ENCODE results near the gene TMEM242. TPM values are rescaled to one million over a fixed set of nuclear protein-coding genes. Genes with fewer than 3 reads are reported as not detected.
A peak's percentile ranks its signal among the peaks of the same experiment; 100 is the strongest.
"Not testable (repeated sequence)": the region's sequence is repeated elsewhere in the genome, so short reads cannot be mapped to it uniquely, and the experiment has no call there.

Gene TMEM242
- total and polyA plus RNA-seq, 4 donors = 11.2 to 18.2 (median 13.9) TPM

GRCh38 chr6:157312757-157313156 lies 10.6 kb downstream of the TMEM242 start:
- H3K36me3 ChIP-seq (ENCODE audit: control insufficient read depth, insufficient read depth, low read length) = peaks cover 33% of the 10 kb centered on the region
- no peaks in the 10 kb centered on the region for H3K27me3 ChIP-seq (ENCODE audit: control insufficient read depth, insufficient read depth, low read length)
- no peaks in the 10 kb centered on the region for H3K9me3 ChIP-seq (ENCODE audit: control insufficient read depth, insufficient read depth, low read length)
- 72% methylated on average over 9 of the region's 9 CpGs for WGBS (ENCODE audit: insufficient coverage)
- peak in 1 of 6 donors; percentile 42 for DNase-seq (ENCODE audit: low read depth in 4 of 6, low spot score in 6 of 6)
- H3K4me3 ChIP-seq (ENCODE audit: low read depth, low read length) = no peak overlapping the region
- H3K27ac ChIP-seq (ENCODE audit: low read depth, low read length) = no peak overlapping the region
- no peaks in the 10 kb centered on the region for H3K4me1 ChIP-seq (ENCODE audit: control insufficient read depth, insufficient read depth, low read length)

DNA sequence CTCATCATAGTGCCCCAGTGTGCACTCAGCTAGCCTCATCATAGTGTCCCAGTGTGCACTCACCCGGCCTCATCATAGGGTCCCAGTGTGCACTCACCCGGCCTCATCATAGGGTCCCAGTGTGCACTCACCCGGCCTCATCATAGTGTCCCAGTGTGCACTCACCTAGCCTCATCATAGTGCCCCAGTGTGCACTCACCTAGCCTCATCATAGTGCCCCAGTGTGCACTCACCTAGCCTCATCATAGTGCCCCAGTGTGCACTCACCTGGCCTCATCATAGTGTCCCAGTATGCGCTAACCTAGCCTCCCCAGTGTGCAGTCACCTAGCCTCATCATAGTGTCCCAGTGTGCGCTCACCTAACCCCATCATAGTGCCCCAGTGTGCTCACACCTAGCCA lies 12.6 kb downstream of the TMEM242 start:
- 87% methylated on average over 4 of the region's 5 CpGs for WGBS (ENCODE audit: insufficient coverage)
- not testable (repeated sequence) for DNase-seq (ENCODE audit: low read depth in 4 of 6, low spot score in 6 of 6); H3K4me1 ChIP-seq (ENCODE audit: control insufficient read depth, insufficient read depth, low read length)

DNA sequence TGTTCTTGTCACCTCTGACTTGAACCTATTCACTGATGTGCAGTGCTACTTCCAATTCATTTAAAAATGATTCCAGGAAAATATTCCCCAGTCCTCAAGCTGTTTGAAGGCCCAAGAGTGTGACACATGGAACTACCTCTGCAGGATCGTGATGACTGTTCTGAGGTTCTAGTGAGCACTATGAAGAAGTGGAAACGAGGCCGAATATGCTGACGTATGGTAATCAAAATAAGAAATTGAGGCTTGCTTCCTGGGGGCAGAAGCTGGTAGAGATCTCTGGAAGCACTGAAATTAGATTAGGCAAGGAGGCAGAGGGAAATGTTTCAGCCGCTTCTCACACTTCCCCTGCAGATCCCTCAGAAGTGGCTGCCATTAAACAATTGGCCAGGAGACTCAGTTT lies 15.7 kb downstream of the TMEM242 start:
- no peaks in the 10 kb centered on the region for H3K9me3 ChIP-seq (ENCODE audit: control insufficient read depth, insufficient read depth, low read length)
- H3K27me3 ChIP-seq (ENCODE audit: control insufficient read depth, insufficient read depth, low read length) = no peaks in the 10 kb centered on the region
- peaks cover 9% of the 10 kb centered on the region for H3K4me1 ChIP-seq (ENCODE audit: control insufficient read depth, insufficient read depth, low read length)
- H3K36me3 ChIP-seq (ENCODE audit: control insufficient read depth, insufficient read depth, low read length) = peaks cover 7% of the 10 kb centered on the region
- no peak for DNase-seq (ENCODE audit: low read depth in 4 of 6, low spot score in 6 of 6)
- 87% methylated on average over 4 of the region's 5 CpGs for WGBS (ENCODE audit: insufficient coverage)
- H3K27ac ChIP-seq (ENCODE audit: low read depth, low read length) = no peak overlapping the region
- H3K4me3 ChIP-seq (ENCODE audit: low read depth, low read length) = no peak overlapping the region

More for the DNA sequence above, 12.6 kb downstream of the TMEM242 start:
- not testable (repeated sequence) for H3K27ac ChIP-seq (ENCODE audit: low read depth, low read length); H3K27me3 ChIP-seq (ENCODE audit: control insufficient read depth, insufficient read depth, low read length); H3K9me3 ChIP-seq (ENCODE audit: control insufficient read depth, insufficient read depth, low read length); H3K4me3 ChIP-seq (ENCODE audit: low read depth, low read length)
- peaks cover 22% of the 10 kb centered on the region for H3K36me3 ChIP-seq (ENCODE audit: control insufficient read depth, insufficient read depth, low read length)

- Histone ChIP-seq H3K4me1 (ENCODE audit: control insufficient read depth, insufficient read depth, low read length) (peaks cover 9% of the 10 kb centered on the region), H3K36me3 (ENCODE audit: control insufficient read depth, insufficient read depth, low read length) (peaks cover 6% of the 10 kb centered on the region), H3K27ac (ENCODE audit: low read depth, low read length) (no peak overlapping the region), H3K27me3 (ENCODE audit: control insufficient read depth, insufficient read depth, low read length) (no peaks in the 10 kb centered on the region), H3K4me3 (ENCODE audit: low read depth, low read length) (no peak overlapping the region), H3K9me3 (ENCODE audit: control insufficient read depth, insufficient read depth, low read length) (no peaks in the 10 kb centered on the region)
- no peak for DNase-seq (ENCODE audit: low read depth in 4 of 6, low spot score in 6 of 6)
- WGBS (ENCODE audit: insufficient coverage) = 89% methylated on average over 9 of the region's 9 CpGs
Measured at GRCh38 chr6:157305670-157306653, 17.4 kb downstream of the TMEM242 start.

GRCh38 chr6:157304899-157305663 lies 18.2 kb downstream of the TMEM242 start:
- Histone ChIP-seq H3K27me3 (ENCODE audit: control insufficient read depth, insufficient read depth, low read length) (no peaks in the 10 kb centered on the region), H3K9me3 (ENCODE audit: control insufficient read depth, insufficient read depth, low read length) (no peaks in the 10 kb centered on the region), H3K4me1 (ENCODE audit: control insufficient read depth, insufficient read depth, low read length) (peaks cover 9% of the 10 kb centered on the region), H3K4me3 (ENCODE audit: low read depth, low read length) (no peak overlapping the region), H3K27ac (ENCODE audit: low read depth, low read length) (peak overlapping the region; percentile 66), H3K36me3 (ENCODE audit: control insufficient read depth, insufficient read depth, low read length) (peaks cover 1% of the 10 kb centered on the region)
- no peak for DNase-seq (ENCODE audit: low read depth in 4 of 6, low spot score in 6 of 6)
- WGBS (ENCODE audit: insufficient coverage) = 91% methylated on average over 12 of the region's 12 CpGs

DNA sequence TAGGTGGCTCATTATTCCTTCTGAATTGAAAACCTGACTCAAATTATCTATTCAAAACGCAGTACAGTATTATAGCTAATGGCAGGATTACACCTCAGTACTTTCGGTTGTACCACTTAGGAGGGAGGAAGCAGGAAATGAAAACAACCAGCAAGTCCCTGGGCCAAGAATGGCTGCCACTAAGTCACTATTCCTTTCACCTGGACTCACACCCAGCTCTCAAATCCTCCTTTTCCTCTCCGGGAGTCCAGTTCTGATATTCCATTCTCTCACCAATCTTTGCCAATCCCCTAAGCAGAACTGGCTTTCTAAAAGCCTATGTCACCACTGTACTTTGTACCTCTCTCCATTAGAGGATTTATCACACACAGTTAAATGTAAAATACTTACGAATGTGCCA lies 20.6 kb downstream of the TMEM242 start:
- no peaks in the 10 kb centered on the region for H3K27me3 ChIP-seq (ENCODE audit: control insufficient read depth, insufficient read depth, low read length)
- H3K9me3 ChIP-seq (ENCODE audit: control insufficient read depth, insufficient read depth, low read length) = no peaks in the 10 kb centered on the region
- no peak for DNase-seq (ENCODE audit: low read depth in 4 of 6, low spot score in 6 of 6)
- peaks cover 9% of the 10 kb centered on the region for H3K4me1 ChIP-seq (ENCODE audit: control insufficient read depth, insufficient read depth, low read length)
- H3K36me3 ChIP-seq (ENCODE audit: control insufficient read depth, insufficient read depth, low read length) = peaks cover 5% of the 10 kb centered on the region
- no peak overlapping the region for H3K4me3 ChIP-seq (ENCODE audit: low read depth, low read length)
- WGBS (ENCODE audit: insufficient coverage) = 50% methylated on average over 2 of the region's 4 CpGs
- H3K27ac ChIP-seq (ENCODE audit: low read depth, low read length) = no peak overlapping the region

DNA sequence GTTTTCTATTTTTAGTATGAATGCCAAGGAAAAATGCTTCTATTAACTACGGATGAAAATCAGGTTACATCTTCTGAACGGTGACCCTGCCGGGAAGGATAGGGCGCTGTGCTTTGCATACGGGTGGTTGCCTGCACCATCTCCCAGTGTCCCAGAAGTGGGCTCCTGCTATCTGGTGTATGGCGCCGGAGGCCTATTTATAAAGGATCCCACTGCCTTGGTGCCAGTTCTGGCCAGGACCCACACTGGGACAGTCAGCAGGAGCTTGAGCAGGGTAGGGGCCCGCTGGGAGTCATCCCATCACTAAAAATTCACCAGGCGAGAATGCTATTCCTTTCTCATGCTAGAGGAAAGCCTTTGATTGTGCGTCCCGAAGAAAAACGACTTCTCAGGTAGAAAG lies 22.9 kb downstream of the TMEM242 start:
- Histone ChIP-seq H3K27ac (ENCODE audit: low read depth, low read length) (no peak overlapping the region), H3K4me1 (ENCODE audit: control insufficient read depth, insufficient read depth, low read length) (peaks cover under 1% of the 10 kb centered on the region), H3K36me3 (ENCODE audit: control insufficient read depth, insufficient read depth, low read length) (peaks cover 5% of the 10 kb centered on the region), H3K9me3 (ENCODE audit: control insufficient read depth, insufficient read depth, low read length) (no peaks in the 10 kb centered on the region), H3K4me3 (ENCODE audit: low read depth, low read length) (no peak overlapping the region), H3K27me3 (ENCODE audit: control insufficient read depth, insufficient read depth, low read length) (no peaks in the 10 kb centered on the region)
- no peak for DNase-seq (ENCODE audit: low read depth in 4 of 6, low spot score in 6 of 6)
- WGBS (ENCODE audit: insufficient coverage) = 82% methylated on average over 7 of the region's 12 CpGs

- no peaks in the 10 kb centered on the region for H3K4me1 ChIP-seq (ENCODE audit: control insufficient read depth, insufficient read depth, low read length)
- 94% methylated on average over 20 of the region's 20 CpGs for WGBS (ENCODE audit: insufficient coverage)
- H3K4me3 ChIP-seq (ENCODE audit: low read depth, low read length) = no peak overlapping the region
- no peak for DNase-seq (ENCODE audit: low read depth in 4 of 6, low spot score in 6 of 6)
- H3K36me3 ChIP-seq (ENCODE audit: control insufficient read depth, insufficient read depth, low read length) = peaks cover 5% of the 10 kb centered on the region
- H3K27ac ChIP-seq (ENCODE audit: low read depth, low read length) = no peak overlapping the region
- no peaks in the 10 kb centered on the region for H3K9me3 ChIP-seq (ENCODE audit: control insufficient read depth, insufficient read depth, low read length)
- no peaks in the 10 kb centered on the region for H3K27me3 ChIP-seq (ENCODE audit: control insufficient read depth, insufficient read depth, low read length)
Measured at GRCh38 chr6:157300006-157300405, 23.3 kb downstream of the TMEM242 start.

- H3K27me3 ChIP-seq (ENCODE audit: control insufficient read depth, insufficient read depth, low read length) = no peaks in the 10 kb centered on the region
- WGBS (ENCODE audit: insufficient coverage) = 95% methylated on average over 3 of the region's 9 CpGs
- peaks cover 5% of the 10 kb centered on the region for H3K36me3 ChIP-seq (ENCODE audit: control insufficient read depth, insufficient read depth, low read length)
- no peak for DNase-seq (ENCODE audit: low read depth in 4 of 6, low spot score in 6 of 6)
- H3K27ac ChIP-seq (ENCODE audit: low read depth, low read length) = no peak overlapping the region
- H3K4me3 ChIP-seq (ENCODE audit: low read depth, low read length) = no peak overlapping the region
- H3K9me3 ChIP-seq (ENCODE audit: control insufficient read depth, insufficient read depth, low read length) = no peaks in the 10 kb centered on the region
- H3K4me1 ChIP-seq (ENCODE audit: control insufficient read depth, insufficient read depth, low read length) = no peaks in the 10 kb centered on the region
Measured at GRCh38 chr6:157298216-157298724, 25.0 kb downstream of the TMEM242 start.
